Fibroblast of skin of abdomen (primary cell): ENCODE results near the gene FEM1B.

Source experiments
- DNase-seq: peaks from one replicate; pipeline ENCODE4 v3.0.0-alpha.2; 2013

The FEM1B gene

GRCh38 chr15:68309024-68309423, 31.5 kb downstream of the FEM1B start:
- DNase-seq, result no peak

- no peak for DNase-seq
Observed at GRCh38 chr15:68310178-68310803, 32.7 kb downstream of the FEM1B start.

DNA sequence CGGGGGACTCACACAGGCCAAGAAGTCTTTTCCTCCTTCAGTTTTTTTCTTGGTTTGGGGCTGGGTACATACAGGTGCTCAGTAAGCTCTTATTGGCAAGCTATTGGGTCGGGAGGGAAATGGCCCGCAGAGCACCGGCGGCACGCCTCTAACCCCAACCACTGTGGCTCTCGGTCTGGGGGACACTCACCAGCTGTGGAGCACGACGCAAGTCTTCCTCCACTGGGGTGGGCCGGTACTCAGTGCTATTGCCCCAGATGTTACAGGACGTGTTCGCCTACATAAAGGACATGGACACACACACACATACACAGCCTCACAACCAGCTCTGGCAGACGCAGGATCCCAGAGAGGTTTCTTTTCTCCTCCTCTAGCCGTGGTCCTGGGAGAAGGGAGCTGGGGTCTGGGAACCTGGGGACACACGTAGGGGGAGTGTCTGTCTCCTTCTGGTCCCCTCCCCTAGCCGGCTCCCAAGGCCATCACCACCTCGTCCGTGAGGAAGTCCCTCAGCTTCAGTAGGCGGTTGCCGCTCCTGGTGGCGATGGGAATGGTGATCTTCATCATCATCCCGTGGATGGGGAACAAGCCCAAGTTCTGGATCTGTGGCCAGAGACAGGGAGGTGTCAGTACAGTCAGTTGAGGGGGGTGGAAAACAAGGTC, 33.4 kb downstream of the FEM1B start:
- DNase-seq, result no peak

DNA sequence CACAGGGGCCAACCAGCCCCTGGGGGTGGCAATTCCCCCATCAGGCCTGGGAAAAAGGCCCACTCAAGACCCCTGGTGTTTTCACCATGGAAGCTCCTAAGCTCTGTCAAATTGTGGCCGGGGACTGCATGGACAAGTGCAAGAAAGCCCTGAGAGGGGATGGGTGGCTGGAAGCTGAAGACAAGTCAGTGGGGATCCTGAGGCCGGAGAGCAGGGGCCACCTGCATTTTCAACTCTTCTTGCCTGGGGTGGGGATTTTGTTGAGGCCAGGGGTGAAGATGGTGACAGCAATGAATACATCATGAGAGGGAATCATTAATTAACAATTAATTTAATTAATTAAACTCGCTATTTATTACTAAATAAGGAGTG, 33.9 kb downstream of the FEM1B start:
- no peak for DNase-seq

- DNase-seq, result no peak
Observed at GRCh38 chr15:68311859-68312557, 34.5 kb downstream of the FEM1B start.

GRCh38 chr15:68312701-68313204, 35.2 kb downstream of the FEM1B start:
- no peak for DNase-seq

GRCh38 chr15:68313501-68314410, 36.2 kb downstream of the FEM1B start:
- no peak for DNase-seq

DNA sequence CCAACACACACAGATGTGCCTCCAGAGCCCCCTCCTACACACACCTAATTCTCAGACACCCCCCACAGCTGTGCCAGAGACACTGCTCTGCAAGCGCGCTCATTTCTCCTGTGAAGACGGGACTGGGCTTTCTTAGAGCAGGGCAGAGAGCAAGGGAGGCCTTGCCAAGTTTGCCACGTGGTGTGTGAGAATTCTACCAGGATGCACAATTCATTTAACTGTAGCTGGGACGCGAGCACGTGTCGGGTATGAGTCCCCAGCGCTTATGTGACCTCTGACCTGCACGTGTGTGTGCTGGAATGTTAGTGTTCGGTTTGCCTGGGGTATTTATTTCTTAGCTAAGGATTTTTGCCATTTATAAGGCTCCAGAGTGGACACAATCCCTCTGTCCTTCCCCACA, 37.0 kb downstream of the FEM1B start:
- DNase-seq, result no peak

- DNase-seq, result no peak
Observed at GRCh38 chr15:68315035-68315434, 37.5 kb downstream of the FEM1B start.

DNA sequence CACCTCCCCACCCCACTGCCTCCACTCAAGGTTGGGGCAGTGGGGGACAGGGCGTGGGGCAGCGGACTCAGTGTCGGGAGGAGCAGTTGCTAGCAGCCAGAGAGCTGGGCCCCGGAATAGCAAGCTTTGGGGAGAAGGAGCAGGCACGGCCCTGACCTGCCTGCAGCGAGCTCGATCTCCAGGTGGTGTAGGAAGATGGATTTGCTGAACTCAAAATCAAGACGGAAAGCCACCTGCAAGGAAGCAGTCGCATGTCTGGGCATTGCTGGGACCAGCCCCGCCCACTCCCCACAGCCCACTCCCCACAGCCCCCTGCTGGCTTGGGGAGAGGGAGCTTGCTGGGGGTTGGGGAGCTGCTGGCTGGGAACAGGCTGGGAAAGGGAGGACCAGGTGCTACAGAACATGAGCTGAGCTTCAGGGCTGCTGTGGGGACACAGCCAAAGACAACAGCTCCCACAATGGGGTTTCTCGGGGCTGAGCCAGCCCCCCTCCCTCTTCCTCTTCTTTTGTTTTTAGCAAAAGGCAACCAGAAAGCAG, 38.0 kb downstream of the FEM1B start:
- no peak for DNase-seq

GRCh38 chr15:68316061-68316804, 38.7 kb downstream of the FEM1B start:
- no peak for DNase-seq

DNA sequence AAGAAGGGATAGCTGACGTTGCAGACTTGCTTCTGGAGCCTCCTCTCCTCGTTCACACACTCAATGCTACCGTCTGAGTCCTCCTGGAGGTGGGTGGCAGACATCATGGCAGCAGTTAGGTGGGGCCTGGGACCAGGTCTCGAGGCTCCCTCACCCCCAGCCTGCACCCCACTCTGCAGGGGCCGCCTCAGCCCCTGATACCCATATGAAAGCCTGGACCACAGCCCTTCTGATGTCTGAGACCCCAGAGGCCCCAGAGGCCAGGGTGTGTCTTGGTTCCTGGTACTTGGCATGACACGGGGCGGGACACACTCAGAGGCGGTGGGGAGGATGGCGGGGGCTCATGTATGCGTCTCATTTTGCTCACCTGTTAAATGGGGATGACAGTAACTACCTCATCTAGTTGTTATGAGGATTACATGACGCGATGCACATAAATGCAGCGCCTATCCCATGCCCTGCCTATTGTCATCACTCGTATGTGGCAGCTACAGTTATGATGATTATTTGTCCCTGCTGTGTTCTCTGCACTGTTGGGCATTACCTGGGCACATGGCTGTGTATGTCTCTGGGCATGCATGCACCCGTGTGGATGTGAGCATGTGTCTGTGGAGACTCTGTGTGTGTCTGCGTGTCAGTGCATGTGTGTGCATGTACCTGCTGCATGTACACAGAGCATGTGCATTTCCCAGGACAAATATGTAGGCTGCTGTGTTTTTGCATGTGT, 39.9 kb downstream of the FEM1B start:
- no peak for DNase-seq

DNA sequence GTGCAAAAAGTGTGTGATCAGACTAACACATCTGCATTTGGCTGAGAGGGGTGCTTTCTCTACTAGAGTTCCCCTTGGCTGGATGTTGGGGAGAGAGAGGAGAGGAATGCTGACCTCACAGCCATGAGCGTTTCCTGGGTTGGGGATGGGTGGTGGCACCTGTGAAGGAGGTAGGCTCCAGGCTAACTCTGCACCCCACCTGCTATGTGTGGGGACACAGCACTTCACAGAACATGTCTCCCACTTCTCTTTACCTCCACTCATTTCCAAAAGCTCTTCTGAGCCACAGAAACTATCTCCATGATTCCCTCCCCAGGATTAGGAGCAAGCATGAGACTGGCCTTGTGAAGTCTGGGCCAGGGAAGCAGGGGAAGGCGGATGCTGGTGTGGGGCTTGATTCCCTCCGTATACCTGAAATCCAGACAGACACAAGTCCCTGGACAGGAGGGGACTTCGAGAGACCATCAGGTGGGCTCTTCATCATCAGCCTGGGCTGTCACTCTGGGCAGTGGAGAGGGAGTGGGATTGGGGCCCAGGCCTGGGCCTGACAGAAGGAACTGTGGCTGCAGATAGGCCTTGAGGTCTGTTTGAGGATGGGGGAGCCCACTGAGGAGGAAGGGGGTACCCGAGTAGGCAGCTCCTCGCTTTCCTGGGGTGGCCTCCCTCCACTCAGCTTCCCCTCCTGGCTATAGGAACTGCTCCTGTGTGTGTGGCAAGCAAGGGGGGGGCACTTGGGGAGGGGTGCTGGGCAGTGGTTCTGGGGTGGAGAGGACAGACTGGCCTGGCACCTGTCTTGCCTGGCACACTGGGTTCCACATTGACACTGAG, 40.7 kb downstream of the FEM1B start:
- no peak for DNase-seq

- no peak for DNase-seq
Observed at GRCh38 chr15:68318931-68319909, 41.7 kb downstream of the FEM1B start.

GRCh38 chr15:68319997-68320396, 42.5 kb downstream of the FEM1B start:
- DNase-seq, result no peak

- no peak for DNase-seq
Observed at GRCh38 chr15:68321229-68321628, 43.7 kb downstream of the FEM1B start.

DNA sequence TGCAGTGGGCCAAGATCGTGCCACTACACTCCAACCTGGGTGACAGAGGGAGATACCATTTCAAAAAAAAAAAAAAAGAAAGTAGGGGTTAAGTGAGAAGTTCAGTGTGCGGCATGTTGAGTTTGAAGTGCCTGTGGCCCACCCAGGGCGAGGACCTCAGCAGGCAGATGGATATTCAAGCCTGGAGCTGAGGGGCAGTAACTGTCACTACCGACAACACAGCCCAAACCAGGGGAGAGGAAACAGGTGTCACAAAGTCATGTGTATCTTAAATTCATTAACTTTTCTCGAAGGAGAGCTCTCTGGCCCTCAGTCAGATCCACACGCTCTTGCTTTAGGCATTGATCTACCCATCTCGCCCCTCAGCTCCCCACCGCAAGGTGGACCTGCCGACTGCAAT, 45.3 kb downstream of the FEM1B start:
- DNase-seq, result no peak

DNA sequence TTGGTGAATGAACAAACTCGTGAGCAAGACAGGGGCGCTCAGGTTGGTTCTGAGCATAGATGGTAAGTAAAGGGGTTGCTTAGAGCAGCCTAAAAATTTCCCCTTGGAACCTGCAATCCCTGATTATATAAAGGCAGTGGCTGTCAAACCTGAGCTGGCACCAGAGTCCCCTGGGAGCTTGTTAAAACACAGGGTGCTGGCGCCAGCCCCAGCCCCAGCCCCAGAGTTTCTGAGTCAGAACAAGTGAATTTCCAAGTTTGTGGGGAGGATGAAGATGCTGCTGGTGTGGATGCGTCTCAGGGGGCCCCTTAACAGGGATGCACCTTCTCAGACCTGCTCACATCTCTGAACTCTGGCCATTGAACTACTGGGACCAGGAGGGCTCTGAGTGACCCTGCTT, 48.2 kb downstream of the FEM1B start:
- DNase-seq, result no peak
